Regular cardiac myocyte (primary cell): Measurements from ENCODE around the gene TSPAN12. TPM values are rescaled to one million over a fixed set of nuclear protein-coding genes. Genes with fewer than 3 reads are reported as not detected.

Experiments
- total RNA-seq: library from RNA; depleted of rRNA; stranded (reverse); fragments of >200 nt; gene quantifications from 2 replicates; pipeline ENCODE4 v1.2.3, GENCODE V29; 2014

Gene TSPAN12
- total RNA-seq = 4.2 and 5.9 TPM in 2 replicates

GRCh38 chr7:120857588-120858573 lies at the start of gene TSPAN12:
TSS of gene TSPAN12 (minus strand) at chr7:120858144. CDS start at chr7:120856763, 1,381 bp downstream.

Other genes with a start within 250 kb of the TSPAN12 start
- 11.8 and 16.7 TPM in 2 replicates for gene ING3, start 92.6 kb upstream of the TSPAN12 start, total RNA-seq
- 52.1 and 150 TPM in 2 replicates for gene CPED1, start 130.6 kb upstream of the TSPAN12 start, total RNA-seq